Cardiac septum (tissue), 1 donor: Measurements from ENCODE around the gene GMDS. TPM values are rescaled to one million over a fixed set of nuclear protein-coding genes. Genes with fewer than 3 reads are reported as not detected.

Experiments
- DNase-seq: peaks from one replicate; pipeline ENCODE4 v3.0.0-alpha.2; 2020; ENCODE audit warnings: low spot score
- intact Hi-C: fragments of 100-400 bp; cut with DNase I; formaldehyde crosslinking; loops from one replicate; pipeline ENCODE4 v1.14.0; 2022
- total RNA-seq: library from RNA; stranded (reverse); fragmentation: NEBNext Ultra II Directional; extraction: Animal tissue kit (Norgen Biotek cat#: 25700); gene quantifications from one replicate; pipeline ENCODE4 v1.2.1, GENCODE V29; 2021
- donor health status: DM: no; HTN: no; CAD: no.

The GMDS gene
- total RNA-seq, 1 donor from 2014 or later: 6.3 TPM

DNA sequence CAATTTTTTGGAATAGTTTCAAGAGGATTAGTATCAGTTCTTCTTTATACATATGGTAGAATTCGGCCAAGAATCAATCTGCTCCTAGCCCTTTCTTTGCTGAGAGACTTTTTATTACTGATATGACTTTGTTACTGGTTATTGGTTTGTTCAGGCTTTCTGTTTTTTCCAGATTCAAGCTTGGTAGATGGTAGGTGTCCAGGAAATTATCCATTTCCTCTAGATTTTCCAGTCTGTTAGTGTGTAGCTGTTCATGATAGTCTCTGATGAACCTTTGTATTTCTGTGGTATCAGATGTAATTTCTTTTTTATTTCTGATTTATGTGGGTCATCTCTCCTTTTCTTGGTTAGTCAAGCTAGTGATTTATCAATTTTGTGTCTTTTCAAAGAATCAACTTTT is 167.6 kb downstream of the GMDS start:
- intact Hi-C loops: no loop called here
- DNase-seq: no peak

DNA sequence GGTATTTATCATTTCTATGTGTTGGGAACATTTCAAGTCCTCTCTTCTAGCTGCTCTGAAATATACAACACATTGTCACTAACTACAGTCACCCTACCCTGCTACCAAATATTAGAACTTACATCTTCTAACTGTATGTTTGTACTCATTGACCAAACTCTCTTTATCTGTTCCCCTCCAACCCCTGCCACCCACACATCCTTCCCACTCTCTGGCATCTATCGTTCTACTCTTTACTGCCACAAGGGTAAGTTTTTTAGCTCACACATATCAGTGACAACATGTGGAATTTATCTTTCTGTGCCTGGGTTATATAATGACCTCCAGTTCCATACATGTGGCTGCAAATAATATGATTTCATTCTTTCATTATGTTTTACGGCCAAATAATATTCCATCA is 171.9 kb downstream of the GMDS start:
- intact Hi-C loops: no loop called here
- no peak for DNase-seq

DNA sequence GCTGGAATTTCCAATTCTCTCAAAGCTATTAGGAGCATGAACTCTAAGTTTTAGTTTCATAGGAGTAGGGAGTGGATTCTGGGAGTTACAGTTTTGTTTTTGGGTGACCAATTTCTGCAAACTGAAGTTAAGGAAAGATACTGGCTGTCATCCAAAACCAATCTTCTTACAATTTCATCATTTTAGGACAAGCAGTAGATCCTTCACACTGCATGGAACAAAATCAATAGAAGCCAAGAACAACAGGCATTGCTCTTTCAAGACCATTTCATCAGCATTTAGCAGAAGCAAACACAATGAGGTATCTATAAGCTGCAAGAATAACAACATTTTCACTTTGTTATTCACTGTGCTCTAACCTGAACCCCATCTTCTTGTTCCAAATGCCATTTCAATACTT is 173.0 kb downstream of the GMDS start:
- intact Hi-C loops: no loop called here
- DNase-seq: no peak

DNA sequence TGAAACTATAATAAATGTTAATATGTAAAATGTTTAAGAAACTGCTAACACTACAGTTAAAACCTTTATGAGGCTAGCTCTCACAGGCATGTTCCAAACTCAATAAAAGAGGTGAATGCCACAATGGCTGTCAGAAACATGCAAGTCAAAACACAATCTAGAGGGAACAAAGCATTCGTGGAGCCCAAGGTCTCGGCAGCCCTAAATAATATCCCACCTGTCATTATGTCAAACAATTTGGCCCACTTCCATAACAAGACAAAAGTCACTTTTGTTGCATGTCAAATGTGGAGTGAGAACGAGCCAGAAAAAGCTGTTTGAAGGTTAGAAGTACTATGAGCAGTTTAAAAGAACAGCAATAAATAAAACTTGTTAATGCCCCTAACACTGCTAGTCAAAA is 181.9 kb downstream of the GMDS start:
- intact Hi-C loops: no loop called here
- DNase-seq: no peak

DNA sequence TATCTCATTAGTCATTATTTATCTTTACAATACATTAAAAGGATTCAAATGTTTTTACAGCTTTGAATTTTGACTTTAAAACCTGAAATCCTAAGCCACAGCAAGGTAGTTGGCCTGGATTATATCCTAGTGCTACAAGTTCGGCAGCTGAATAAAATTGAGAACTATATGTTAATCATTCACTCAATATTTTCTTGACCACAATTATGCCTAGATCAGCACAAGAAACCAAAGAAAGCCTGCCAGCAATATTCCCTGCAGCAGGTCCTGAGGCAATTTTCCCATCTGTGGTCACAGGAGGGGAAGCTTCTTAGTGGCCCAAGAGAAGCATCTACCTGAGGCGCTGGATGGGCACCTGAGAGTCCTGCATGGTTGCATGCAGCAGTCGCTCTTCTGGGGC is 183.5 kb downstream of the GMDS start:
- DNase-seq: no peak
- intact Hi-C loops: no loop called here

DNA sequence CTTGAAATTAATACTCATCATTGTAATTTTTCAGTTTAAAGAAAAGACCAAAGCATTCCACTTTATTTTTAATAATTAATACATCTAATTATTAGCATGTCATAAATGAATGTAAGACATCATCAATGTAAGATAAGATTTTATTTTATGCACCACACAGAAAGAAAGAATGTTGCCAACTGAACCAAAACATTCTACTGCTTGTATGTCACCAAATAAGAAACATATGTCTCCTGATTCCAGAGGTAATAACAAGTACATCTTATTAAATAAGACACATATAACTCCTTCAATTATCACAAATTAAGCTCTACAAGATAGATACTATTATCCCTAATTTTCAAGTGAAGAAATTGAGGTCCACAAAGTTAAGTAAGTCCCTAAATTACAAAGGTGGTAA is 189.5 kb downstream of the GMDS start:
- DNase-seq: no peak
- intact Hi-C loops: no loop called here

DNA sequence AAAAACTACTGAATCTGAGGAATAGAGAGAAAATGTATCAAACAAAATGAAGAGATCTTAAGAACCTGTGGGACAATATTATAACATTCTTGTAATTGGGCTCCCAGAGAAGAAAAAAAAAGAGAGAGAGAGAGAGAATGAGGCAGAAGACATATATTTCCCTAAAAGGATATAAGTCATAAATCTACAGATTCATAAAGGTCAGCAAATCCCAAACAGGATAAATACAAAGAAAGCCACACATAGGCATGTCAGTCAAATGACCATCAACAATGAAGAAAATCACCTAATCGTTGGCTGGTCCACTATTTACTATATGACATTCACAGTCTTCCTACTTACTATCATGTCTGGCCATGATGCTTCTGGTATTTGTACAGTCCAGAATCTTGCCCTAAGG is 190.3 kb downstream of the GMDS start:
- intact Hi-C loops: no loop called here
- no peak for DNase-seq

DNA sequence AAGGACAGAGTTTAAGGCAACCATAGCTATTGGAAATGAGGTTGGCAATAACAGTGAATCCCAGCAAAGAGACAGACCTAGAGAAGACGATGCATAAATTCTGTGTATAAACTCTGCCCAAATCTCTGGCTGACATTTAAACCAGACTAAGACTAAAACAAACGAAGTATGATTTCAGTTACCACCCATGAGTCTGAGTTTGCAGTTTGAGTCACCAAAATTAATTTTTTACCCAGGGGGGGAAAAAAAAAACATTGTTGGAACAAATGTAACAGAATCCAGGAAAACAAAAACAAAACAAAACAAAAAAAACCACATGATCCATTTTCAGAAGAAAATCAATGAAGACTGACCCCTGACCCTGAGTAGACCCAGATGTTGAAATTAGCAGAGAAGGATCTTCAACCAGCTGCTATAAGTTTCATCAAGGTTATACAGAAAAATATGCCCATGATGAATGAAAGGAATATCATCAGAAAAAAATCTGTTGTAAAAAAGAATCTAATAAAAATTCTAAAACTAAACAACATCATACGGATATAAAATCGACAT is 190.8 kb downstream of the GMDS start:
- intact Hi-C loops: no loop called here
- no peak for DNase-seq

DNA sequence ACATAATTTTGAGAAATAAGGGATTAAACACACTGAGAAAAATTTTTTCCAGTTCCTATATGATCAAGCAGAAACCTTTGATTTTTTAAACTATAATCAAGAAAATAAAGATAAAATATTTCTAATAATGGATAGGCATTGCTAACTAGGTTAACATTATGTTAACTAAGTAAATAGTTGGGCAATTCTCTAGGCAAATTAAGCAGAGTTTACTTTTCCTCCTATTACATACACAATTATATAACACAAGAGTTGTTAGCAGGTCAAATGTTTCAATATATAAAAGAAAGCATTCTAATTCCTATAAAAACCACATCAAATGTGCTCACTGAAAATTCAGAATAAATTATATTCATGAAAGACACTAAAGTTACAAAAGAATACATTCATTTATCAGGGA is 191.7 kb downstream of the GMDS start:
- no peak for DNase-seq
- intact Hi-C loops: no loop called here

DNA sequence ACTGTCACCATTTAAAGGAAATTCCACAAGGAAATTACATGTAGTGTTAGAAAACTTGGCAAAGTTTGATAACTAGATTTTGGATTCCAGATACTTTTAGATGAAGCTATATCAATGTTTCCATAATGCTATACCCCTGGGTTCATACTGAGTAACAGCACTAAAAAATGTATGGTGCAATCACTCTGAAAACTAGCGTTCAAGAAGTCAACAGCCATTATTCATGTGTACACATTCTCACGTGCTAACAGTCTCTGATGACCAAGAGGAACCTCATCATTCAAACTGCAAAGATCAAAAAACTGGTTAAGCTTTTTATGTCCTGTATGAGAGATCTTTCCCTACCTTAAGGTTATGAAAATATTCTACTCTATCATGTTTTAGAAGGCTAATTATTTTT is 197.6 kb downstream of the GMDS start:
- intact Hi-C loops: no loop called here
- no peak for DNase-seq

DNA sequence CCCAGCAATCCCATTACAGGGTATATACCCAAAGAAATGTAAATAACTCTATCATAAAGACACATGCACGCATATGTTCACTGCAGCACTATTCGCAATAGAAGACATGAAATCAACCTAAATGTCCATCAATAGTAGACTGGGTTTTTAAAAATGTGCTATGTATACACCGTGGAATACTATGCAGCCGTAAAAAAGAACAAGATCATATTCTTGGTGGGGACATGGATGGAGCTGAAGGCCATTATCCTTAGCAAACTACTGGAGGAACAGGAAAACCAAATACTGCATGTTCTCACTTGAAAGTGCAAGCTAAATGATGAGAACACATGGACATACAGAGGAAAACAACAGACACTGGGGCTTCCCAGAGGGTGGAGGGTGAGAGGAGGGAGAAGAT is 201.2 kb downstream of the GMDS start:
- intact Hi-C loops: no loop called here
- no peak for DNase-seq

DNA sequence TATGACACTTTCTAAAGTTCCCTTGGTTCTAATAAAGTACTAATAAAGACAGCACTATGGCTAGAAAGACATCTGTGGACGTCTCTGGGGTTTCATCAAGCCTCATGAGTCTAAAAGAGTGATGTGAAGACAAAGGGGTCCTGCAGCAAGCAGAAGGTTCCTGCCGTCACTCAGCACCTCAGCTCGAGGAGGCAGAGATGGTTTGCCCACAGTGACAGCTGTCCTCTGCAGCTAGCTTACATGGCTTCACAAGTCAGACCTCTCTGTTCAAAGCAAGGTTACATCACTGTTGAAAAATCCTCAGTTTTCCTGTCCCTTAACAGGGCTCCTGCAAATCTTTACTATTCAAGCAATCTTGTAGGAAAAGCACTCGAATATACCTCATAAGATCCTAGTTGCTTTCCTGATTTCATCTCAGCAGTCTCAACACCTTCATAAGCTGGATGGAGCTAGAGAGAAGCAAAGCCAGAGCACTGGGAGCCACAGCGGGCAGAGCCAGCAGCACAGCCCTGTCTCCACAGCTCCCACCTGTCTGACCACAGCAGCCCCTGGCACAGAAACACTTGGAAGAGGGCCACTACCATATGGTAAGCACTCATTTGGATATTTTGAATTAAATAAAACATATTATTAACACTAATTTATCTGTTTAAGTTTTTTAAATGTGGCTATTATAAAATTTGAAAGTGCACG is 202.3 kb downstream of the GMDS start:
- DNase-seq: no peak
- intact Hi-C loops: no loop called here

DNA sequence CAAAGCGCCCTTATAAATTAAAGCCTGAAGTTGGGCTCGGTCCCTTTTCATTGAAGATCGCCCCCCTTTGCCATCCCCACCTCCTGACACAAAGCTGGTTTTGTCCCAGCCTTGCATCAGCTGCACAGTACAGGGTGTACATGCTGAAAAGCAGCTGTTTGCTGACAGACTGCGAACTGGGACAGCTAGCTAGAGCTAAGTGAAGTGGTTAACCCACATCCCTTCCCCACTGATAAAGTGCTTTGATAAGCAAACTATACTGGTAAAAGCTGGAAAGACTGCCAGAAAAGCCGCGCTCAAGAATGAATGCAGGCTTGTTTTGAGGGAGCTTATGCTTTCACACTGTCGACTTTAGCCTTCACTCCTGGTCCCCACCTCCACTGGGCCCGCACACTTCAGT is 207.3 kb downstream of the GMDS start:
- intact Hi-C loops: no loop called here
- no peak for DNase-seq

DNA sequence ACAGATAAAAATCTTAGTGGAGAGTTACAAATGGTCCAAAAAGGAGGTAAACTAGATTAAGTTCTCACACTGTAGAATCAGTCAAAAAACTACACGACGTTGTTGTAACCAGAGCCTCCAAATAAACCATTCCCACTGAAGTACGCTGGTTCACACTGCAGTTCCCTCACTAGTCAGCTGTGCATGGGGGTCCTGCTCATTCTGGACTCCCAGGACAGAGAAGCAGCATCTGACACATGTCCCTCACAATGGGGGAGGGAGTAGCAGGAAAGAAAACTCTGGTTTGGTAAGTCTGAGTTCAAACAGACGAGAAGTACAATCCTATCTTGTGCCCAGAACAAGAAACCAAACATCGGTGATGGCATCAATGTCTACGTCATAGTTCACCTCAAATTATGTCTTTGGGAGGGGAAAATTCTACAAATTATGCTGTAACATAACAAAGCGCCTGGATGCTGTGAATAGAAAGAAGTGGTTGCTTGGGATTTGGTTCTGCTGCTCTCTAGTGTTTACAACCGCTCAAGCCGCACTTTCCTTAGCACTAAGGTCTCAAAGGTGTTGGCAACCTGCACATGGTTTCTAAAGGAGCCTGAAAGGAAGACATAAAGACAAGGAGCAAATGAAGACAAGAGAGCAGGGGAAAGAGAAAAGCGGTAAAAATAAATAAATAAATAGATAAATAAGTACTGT is 208.0 kb downstream of the GMDS start:
- intact Hi-C loops: no loop called here
- DNase-seq: no peak

DNA sequence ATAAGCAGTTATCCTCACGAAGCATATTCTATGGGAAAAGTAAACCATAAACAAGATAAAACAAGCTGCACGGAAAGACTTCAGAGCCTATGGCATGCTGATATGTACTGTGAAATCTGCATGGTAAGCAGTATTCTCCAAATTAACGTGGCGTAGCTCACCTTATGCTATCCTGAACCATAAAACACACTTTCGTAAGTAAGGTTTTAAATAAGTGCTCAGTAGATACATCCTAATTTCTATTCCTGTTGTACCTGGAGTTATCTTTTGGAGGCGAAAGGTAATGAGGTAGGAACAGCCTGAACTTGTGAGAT is 208.7 kb downstream of the GMDS start:
- intact Hi-C loops: no loop called here
- no peak for DNase-seq

DNA sequence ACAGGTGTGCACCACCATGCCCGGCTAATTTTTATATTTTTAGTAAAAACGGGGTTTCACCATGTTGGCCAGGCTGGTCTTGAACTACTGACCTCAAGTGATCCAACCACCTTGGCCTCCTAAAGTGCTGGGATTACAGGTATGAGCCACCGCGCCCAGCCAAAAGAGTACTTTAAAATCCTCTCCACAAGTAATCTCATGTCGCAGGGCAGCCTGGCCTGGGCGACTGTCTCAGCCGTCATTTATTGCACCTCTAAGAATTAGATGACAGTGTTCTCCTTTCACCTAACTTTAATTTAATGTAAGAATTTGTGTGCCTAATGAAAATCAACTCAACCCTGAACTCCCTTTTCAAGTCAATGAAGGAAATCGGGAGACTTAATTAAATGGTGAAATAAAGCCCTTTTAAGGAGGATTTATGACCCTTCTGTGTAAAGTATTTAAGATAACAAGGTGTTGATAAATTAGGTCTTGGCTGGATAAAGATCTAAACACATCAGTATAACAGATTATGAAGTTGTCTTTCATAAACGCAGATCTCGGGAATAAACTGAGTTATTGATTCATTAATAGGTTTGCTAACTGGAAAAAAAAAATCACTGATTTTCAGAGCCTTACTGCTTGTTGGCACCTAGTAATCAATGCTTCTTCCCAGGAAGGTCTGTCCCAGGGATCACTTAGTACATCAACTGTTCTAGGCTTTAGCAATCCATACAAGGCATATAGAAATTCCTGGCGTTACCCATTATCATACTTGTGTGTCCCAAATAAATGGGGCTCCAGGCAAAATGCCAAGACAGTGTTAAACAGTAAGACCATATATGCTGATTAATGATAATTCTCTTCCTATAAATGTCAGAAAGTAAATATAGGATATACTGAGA is 209.3 kb downstream of the GMDS start:
- intact Hi-C loops: no loop called here
- DNase-seq: no peak

DNA sequence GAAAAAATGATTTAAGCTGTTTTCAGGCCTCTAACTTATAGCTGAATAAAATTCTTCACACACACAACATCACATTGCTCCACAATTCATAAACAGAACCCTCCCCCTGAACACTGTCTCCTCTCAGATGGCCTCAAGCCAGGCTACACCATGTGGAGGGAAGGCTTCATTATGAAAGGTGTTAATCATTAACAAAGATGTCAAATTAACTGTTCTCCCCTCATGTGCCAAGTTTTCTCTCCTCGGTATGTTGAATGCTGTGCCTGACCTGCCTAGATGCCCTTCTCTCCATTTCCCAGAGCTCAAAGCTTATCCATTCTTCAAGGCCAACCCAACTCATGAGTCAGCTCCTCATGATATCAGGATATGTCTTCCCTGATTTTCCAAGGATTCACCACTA is 210.4 kb downstream of the GMDS start:
- intact Hi-C loops: no loop called here

DNA sequence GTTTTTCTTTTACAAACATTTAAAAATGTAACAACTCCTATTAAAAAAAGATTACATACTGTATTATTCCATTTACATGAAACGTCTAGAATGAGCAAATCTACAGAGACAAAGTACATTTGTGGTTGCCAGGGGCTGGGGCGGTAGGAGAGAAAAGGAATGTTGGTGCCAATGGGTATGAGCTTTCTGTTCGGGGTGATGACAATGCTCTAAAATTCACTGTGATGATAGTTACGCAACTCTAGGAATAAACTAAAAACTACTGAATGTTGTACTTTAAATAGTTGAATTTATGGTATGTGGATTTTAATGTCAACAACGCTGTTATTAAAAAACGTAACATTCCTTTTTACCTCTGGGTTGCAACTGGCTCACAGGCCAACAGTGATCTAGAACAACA is 211.1 kb downstream of the GMDS start:
- no peak for DNase-seq
- intact Hi-C loops: no loop called here

More for the DNA sequence above, 210.4 kb downstream of the GMDS start:
- DNase-seq: no peak

DNA sequence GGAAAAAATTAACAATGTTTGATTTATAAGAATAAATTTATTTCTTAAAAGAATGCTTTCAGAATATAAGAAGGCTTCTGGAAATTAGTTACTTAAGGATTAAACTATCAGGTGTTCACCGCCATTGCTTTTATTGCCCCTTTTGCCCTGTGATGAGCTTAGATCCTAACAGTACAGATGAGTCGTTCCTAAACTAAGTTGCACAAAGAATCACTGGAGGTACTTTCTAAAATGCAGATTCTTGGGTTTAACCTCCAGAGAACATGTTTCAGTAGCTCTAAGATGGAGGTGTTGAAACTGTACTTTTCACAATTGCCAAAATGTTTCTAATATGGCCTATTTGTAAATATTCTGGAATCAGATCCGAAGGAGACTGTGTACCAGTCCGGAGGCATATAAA is 211.9 kb downstream of the GMDS start:
- no peak for DNase-seq
- intact Hi-C loops: no loop called here

DNA sequence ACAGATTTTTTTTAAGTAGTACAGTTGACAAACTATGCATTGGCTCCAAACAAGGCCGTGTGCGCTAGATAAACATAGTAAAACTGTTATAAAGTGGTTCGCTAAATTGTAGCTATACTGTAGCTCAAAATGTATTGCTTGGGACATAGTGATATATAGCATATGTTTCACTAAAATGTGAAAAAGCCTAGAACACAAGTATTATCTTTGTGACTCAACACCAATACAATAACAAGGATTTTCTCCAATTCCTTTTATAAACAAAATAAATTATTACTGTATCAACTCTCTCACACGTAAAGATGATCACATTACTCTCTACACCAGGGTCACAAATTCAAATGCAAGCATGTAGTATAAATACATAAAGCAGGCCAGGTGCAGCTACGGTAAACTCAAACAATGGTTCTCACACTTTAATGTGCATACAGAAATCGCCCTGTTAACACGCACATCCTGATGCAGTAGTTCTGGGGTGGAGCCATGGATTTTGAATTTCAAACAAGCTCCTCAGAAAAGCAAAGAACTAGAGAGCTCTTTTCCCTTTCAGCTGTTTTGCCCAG is 214.6 kb downstream of the GMDS start:
- intact Hi-C loops: no loop called here
- no peak for DNase-seq
